CD4-positive, alpha-beta T cell (primary cell): Measurements from ENCODE around the gene GABRB3. TPM values are rescaled to one million over a fixed set of nuclear protein-coding genes. Genes with fewer than 3 reads are reported as not detected.
A peak's percentile ranks its signal among the peaks of the same experiment; 100 is the strongest.

Source experiments
- ATAC-seq: fragments of 200-7000 bp; cut with Tn5 transposase; one replicate; pipeline ENCODE4 v1.10.0; 2022; ENCODE audit warnings: mild to moderate bottlenecking; ENCODE audit not compliant: poor library complexity
- CTCF ChIA-PET: fragments of 350-600 bp; sonication (Branson Sonifier 250); formaldehyde crosslinking; loops from one replicate; lab custom pipeline; 2021; ENCODE audit warnings: antibody characterized with exemption, inconsistent platforms; lab: Charles Lee
- POLR2A ChIA-PET: fragments of 350-600 bp; sonication (Branson Sonifier 250); formaldehyde crosslinking; loops from one replicate; lab custom pipeline; 2021; ENCODE audit warnings: antibody characterized with exemption, inconsistent platforms; lab: Charles Lee
- DNase-seq, 14 experiments: peaks; one replicate each; pipeline ENCODE4 v3.0.0-alpha.2; 2013 to 2020; ENCODE audit warnings: mixed read lengths in 2 of 14
- H3K27ac ChIP-seq, 2 donors: one replicate each; pipeline versions ENCODE4 v1.5.1 to v1.7.0; 2013; ENCODE audit warnings: low read length in 2 of 2, low read depth in 1 of 2, mild to moderate bottlenecking in 1 of 2
- H3K27me3 ChIP-seq, 2 experiments: 1 replicate in 1 of 2; 2 replicates in 1 of 2; pipeline versions ENCODE4 v1.6.1 to v1.7.0; 2013; ENCODE audit warnings: low read length in 2 of 2, control low read depth in 1 of 2, mild to moderate bottlenecking in 1 of 2, moderate library complexity in 1 of 2; ENCODE audit not compliant: insufficient read depth in 2 of 2, control insufficient read depth in 1 of 2
- H3K36me3 ChIP-seq: one replicate; pipeline ENCODE4 v1.6.1; 2013; ENCODE audit warnings: low read length, control low read depth; ENCODE audit not compliant: insufficient read depth
- H3K4me1 ChIP-seq: one replicate; pipeline ENCODE4 v1.6.1; 2013; ENCODE audit warnings: low read length, control low read depth; ENCODE audit not compliant: insufficient read depth
- H3K4me3 ChIP-seq: one replicate; pipeline ENCODE4 v1.5.1; 2013; ENCODE audit warnings: mild to moderate bottlenecking, low read length, moderate library complexity
- H3K9me3 ChIP-seq, 2 experiments: 1 replicate in 1 of 2; 2 replicates in 1 of 2; pipeline versions ENCODE4 v1.6.1 to v1.7.0; 2013; ENCODE audit warnings: low read length in 2 of 2, mild to moderate bottlenecking in 2 of 2, control low read depth in 1 of 2, moderate library complexity in 1 of 2; ENCODE audit not compliant: control insufficient read depth in 1 of 2, insufficient read depth in 1 of 2
- H3K27ac Mint-ChIP-seq: one replicate; pipeline ENCODE4 v1.8.0; 2020; ENCODE audit warnings: mixed read lengths
- H3K27me3 Mint-ChIP-seq: one replicate; pipeline ENCODE4 v1.8.0; 2021; ENCODE audit warnings: mixed read lengths
- H3K36me3 Mint-ChIP-seq: one replicate; pipeline ENCODE4 v1.8.0; 2021; ENCODE audit warnings: low read depth, mixed read lengths
- H3K4me1 Mint-ChIP-seq: one replicate; pipeline ENCODE4 v1.8.0; 2021; ENCODE audit warnings: low read depth, mixed read lengths
- H3K4me3 Mint-ChIP-seq: one replicate; pipeline ENCODE4 v1.8.0; 2020; ENCODE audit warnings: mild to moderate bottlenecking, mixed read lengths
- H3K9me3 Mint-ChIP-seq: one replicate; pipeline ENCODE4 v1.8.0; 2020; ENCODE audit warnings: mixed read lengths
- intact Hi-C, 2 experiments: fragments of 100-400 bp; cut with DNase I in 1 of 2; cut with micrococcal nuclease in 1 of 2; formaldehyde crosslinking; loops; one replicate each; pipeline versions ENCODE4 v1.15.1 to v1.9.0; 2023 to 2025; cut with DNase I, micrococcal nuclease
- polyA plus RNA-seq, 2 donors: library from polyadenylated mRNA; unstranded; fragments of 120-200 nt; gene quantifications; one replicate each; pipeline ENCODE4 v1.2.1, GENCODE V29; 2013
- total RNA-seq, 174 experiments: library from RNA in 2 of 174; stranded (reverse) in 2 of 174; gene quantifications; one replicate each; pipeline ENCODE4 v1.2.3 and lab custom pipeline; 2021 to 2026
- TF ChIP-seq, protein P1 (sequence below): fragments of 200-600 bp; IDR thresholded peaks from one replicate; pipeline ENCODE4 v1.8.0; 2022; ENCODE audit warnings: antibody characterized with exemption, mild to moderate bottlenecking

Gene GABRB3
- total RNA-seq (not detected), total RNA-seq (lab: John Stamatoyannopoulos, UW) (0 to 0.80 (median 0.06) reads per million in 172 experiments)
- polyA plus RNA-seq (2013, experiment 1 of 2) = 0.03 TPM
- 0.08 TPM for polyA plus RNA-seq (2013, experiment 2 of 2)

DNA sequence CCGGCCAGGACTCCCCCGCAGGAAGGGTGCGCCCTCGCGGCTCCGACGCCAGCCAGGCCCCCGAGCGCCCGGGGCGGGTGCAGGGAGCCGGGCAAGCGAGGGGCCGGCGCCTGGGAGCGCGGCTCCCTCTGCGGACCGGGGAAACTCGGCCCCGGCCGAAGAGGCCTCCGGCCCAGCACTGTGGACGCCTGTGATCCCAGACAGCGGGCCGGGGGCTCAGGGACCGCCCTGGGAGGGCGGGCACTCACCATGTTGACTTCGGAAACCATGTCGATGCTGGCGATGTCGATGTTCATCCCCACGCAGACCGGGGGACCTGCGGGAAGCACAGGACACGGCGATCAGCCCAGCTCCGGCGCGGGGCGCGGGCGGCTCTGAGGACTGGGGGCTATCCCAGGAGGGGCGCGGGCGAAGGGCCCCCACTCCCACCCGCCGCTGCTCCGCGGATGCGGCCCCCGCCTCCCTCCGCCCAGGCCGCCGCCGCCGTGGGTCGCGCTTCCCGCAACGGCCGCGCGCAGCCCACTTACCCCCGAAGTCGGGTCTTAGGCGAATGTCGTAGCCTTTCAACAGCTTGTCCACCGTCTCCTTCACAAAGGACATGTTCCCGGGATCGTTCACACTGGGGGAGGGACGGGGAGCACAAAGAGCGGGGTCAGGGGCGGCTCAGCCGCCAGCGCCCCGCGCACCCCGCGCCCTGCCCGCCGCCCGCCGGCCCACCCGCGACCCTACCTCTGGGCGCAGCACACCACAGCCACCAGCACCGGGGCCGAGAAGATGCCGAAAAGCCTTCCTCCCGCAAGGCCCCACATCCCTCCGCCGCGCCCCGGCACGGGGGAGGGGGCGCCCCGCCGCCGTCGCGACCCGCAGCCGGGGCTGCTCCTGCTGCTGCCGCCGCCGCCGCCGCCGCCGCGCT, at the start of gene GABRB3:
TSS of gene GABRB3 (minus strand) at position 913 of the 913 bp plus-strand sequence.
- no peaks in the 10 kb centered on the region for H3K4me1 ChIP-seq
- no peak within 1 kb of the TSS for H3K27ac ChIP-seq
- Mint-ChIP-seq H3K4me1 (no peaks in the 10 kb centered on the region), H3K27me3 (peaks cover 58% of the 10 kb centered on the region), H3K9me3 (no peaks in the 10 kb centered on the region), H3K36me3 (no peaks in the 10 kb centered on the region), H3K27ac (no peak within 1 kb of the TSS), H3K4me3 (peak within 1 kb of the TSS; percentile 48)
- H3K4me3 ChIP-seq = no peak within 1 kb of the TSS
- ChIA-PET POLR2A (no interaction called here), CTCF (no interaction called here)
- no peak for ATAC-seq
- H3K36me3 ChIP-seq = no peaks in the 10 kb centered on the region
- intact Hi-C loops = no loop called here
- TF ChIP-seq, protein P1, sequence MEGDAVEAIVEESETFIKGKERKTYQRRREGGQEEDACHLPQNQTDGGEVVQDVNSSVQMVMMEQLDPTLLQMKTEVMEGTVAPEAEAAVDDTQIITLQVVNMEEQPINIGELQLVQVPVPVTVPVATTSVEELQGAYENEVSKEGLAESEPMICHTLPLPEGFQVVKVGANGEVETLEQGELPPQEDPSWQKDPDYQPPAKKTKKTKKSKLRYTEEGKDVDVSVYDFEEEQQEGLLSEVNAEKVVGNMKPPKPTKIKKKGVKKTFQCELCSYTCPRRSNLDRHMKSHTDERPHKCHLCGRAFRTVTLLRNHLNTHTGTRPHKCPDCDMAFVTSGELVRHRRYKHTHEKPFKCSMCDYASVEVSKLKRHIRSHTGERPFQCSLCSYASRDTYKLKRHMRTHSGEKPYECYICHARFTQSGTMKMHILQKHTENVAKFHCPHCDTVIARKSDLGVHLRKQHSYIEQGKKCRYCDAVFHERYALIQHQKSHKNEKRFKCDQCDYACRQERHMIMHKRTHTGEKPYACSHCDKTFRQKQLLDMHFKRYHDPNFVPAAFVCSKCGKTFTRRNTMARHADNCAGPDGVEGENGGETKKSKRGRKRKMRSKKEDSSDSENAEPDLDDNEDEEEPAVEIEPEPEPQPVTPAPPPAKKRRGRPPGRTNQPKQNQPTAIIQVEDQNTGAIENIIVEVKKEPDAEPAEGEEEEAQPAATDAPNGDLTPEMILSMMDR = no peak
- no peak for DNase-seq
- peaks cover 5 to 30% of the 10 kb centered on the region in 2 experiments for H3K27me3 ChIP-seq
- peaks cover 3 to 9% of the 10 kb centered on the region in 2 experiments for H3K9me3 ChIP-seq

DNA sequence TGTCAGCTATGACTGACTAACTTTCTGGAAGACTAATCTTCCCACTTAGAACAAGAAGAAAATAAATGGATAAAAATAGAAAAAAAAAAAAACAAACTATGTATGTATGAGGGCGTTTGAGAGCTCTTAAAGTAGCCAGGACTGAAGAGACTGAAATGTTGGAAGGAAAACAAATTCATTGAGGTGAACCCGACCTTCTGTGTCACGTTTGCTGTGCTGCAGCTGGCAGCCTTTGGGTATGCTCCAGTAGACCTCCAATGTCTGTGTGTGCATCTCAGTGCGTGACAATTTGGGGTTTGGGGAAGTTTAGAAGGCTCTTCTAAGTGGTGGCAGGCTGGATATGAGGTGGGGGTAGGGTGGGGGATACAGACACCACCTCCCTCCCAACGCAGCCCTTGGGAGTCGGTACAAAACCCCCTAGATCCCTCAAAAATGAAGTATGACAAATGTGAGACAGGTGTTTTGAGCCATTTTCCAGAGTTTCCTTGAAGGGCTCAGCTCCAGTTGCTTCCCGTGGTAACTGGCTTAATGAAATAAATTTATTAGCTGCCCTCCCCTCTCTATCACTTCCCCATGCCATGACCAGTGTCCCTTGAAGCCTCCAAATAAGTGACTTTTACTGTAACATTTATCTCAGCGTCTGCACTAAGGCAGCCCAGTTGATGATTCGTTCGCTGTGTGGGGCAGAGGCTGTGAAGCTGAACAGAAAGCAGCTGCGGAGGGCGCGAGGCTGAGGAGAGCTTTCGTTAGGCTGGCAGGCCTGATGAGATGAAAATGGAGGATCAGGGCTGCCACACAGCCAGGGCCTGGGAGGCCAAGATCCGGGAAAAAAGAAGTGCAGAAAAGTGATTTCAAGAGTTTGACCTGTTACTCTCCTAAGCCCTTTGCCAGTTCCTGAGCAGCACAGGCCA, 34.9 kb upstream of the GABRB3 start:
- Histone ChIP-seq H3K27ac (no peak overlapping the region), H3K4me3 (no peak overlapping the region), H3K36me3 (no peaks in the 10 kb centered on the region), H3K9me3 (peaks cover 0 to 16% of the 10 kb centered on the region in 2 experiments), H3K27me3 (no peaks in the 10 kb centered on the region), H3K4me1 (no peaks in the 10 kb centered on the region)
- TF ChIP-seq, protein P1 = no peak
- ATAC-seq (no peak), DNase-seq (no peak)
- ChIA-PET POLR2A (no interaction called here), CTCF (no interaction called here)
- intact Hi-C loops = no loop called here
- Mint-ChIP-seq H3K27me3 (no peaks in the 10 kb centered on the region), H3K4me1 (no peaks in the 10 kb centered on the region), H3K27ac (no peak overlapping the region), H3K36me3 (no peaks in the 10 kb centered on the region), H3K4me3 (no peak overlapping the region), H3K9me3 (peaks cover 9% of the 10 kb centered on the region)

DNA sequence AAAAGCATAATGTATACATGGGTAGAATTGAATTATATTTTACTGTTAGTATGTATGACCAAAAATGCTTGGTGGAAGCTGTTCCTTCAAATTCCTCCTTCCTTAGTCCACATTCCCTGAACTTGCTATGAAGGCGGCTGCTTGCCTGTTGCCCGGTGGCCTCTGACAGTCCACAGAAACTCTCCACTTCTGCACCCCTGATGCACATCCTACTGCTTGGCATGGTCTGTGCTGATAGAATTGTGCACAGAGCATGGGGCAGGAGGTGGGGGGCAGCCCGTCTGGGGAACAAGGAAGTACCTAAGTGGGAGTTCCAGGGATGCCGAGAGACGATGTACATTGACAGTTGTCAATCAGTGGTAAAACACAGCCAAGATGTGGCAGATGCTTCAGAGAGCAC, 33.7 kb upstream of the GABRB3 start:
- H3K27ac Mint-ChIP-seq = no peak overlapping the region

More for the DNA sequence above, 33.7 kb upstream of the GABRB3 start:
- Mint-ChIP-seq H3K9me3 (peaks cover 9% of the 10 kb centered on the region), H3K36me3 (no peaks in the 10 kb centered on the region), H3K4me3 (no peak overlapping the region), H3K27me3 (no peaks in the 10 kb centered on the region), H3K4me1 (no peaks in the 10 kb centered on the region)
- TF ChIP-seq, protein P1 = no peak
- Histone ChIP-seq H3K4me1 (no peaks in the 10 kb centered on the region), H3K4me3 (no peak overlapping the region), H3K36me3 (no peaks in the 10 kb centered on the region), H3K27ac (no peak overlapping the region), H3K27me3 (no peaks in the 10 kb centered on the region), H3K9me3 (peaks cover 0 to 16% of the 10 kb centered on the region in 2 experiments)
- intact Hi-C loops = no loop called here
- ChIA-PET POLR2A (no interaction called here), CTCF (no interaction called here)
- no peak for DNase-seq
- ATAC-seq = no peak
